Immature natural killer cell (primary cell): Measurements from ENCODE around the gene TSGA10IP. TPM values are rescaled to one million over a fixed set of nuclear protein-coding genes. Genes with fewer than 3 reads are reported as not detected.
A peak's percentile ranks its signal among the peaks of the same experiment; 100 is the strongest.

Experiments used
- DNase-seq, 3 donors: peaks; one replicate each; pipeline ENCODE4 v3.0.0; 2022; ENCODE audit warnings: mixed read lengths in 1 of 3
- H3K27ac Mint-ChIP-seq, 6 donors: one replicate each; pipeline ENCODE4 v1.8.0; 2020; ENCODE audit warnings: mixed read lengths in 6 of 6, mild to moderate bottlenecking in 5 of 6, inconsistent platforms in 4 of 6, moderate library complexity in 3 of 6
- H3K27me3 Mint-ChIP-seq, 3 donors: one replicate each; pipeline ENCODE4 v1.8.0; 2020 to 2021; ENCODE audit warnings: low read depth in 3 of 3, mild to moderate bottlenecking in 3 of 3, mixed read lengths in 3 of 3, moderate library complexity in 3 of 3, inconsistent platforms in 1 of 3
- H3K36me3 Mint-ChIP-seq, 3 donors: one replicate each; pipeline ENCODE4 v1.8.0; 2020; ENCODE audit warnings: mixed read lengths in 3 of 3, inconsistent platforms in 2 of 3, mild to moderate bottlenecking in 2 of 3
- H3K4me1 Mint-ChIP-seq, 2 donors: one replicate each; pipeline ENCODE4 v1.8.0; 2020; ENCODE audit warnings: inconsistent platforms in 2 of 2, mild to moderate bottlenecking in 2 of 2, mixed read lengths in 2 of 2, moderate library complexity in 1 of 2
- H3K4me3 Mint-ChIP-seq, 5 donors: one replicate each; pipeline ENCODE4 v1.8.0; 2020; ENCODE audit warnings: mild to moderate bottlenecking in 5 of 5, mixed read lengths in 5 of 5, inconsistent platforms in 3 of 5, moderate library complexity in 3 of 5
- H3K9me3 Mint-ChIP-seq, 6 donors: one replicate each; pipeline ENCODE4 v1.8.0; 2020; ENCODE audit warnings: mild to moderate bottlenecking in 6 of 6, mixed read lengths in 6 of 6, inconsistent platforms in 4 of 6, moderate library complexity in 3 of 6
- polyA plus RNA-seq, 3 donors: library from polyadenylated mRNA; unstranded; fragments of 300-500 nt; fragmentation: Illumina TruSeq; gene quantifications; one replicate each; pipeline ENCODE4 v1.2.3, GENCODE V29; 2021

The TSGA10IP gene
- polyA plus RNA-seq, 3 donors from 2014 or later = not detected

- H3K9me3 Mint-ChIP-seq = no peaks in the 10 kb centered on the region
- peaks cover 2 to 5% (median 3%) of the 10 kb centered on the region in 3 donors for H3K27me3 Mint-ChIP-seq
- no peak for DNase-seq
- peaks cover 0 to 2% (median 0%) of the 10 kb centered on the region in 3 donors for H3K36me3 Mint-ChIP-seq
- no peak overlapping the region for H3K27ac Mint-ChIP-seq
- no peak overlapping the region for H3K4me3 Mint-ChIP-seq
- peaks cover 18 to 22% of the 10 kb centered on the region in 2 donors for H3K4me1 Mint-ChIP-seq
These were observed 33.4 kb upstream of the TSGA10IP start for GRCh38 chr11:65911682-65912568.

GRCh38 chr11:65912845-65913244 is 32.4 kb upstream of the TSGA10IP start:
- Mint-ChIP-seq H3K4me3 (no peak overlapping the region), H3K4me1 (peaks cover 22 to 27% of the 10 kb centered on the region in 2 donors), H3K9me3 (no peaks in the 10 kb centered on the region), H3K27ac (no peak overlapping the region), H3K27me3 (peaks cover 2 to 5% (median 3%) of the 10 kb centered on the region in 3 donors), H3K36me3 (peaks cover 0 to 4% (median 0%) of the 10 kb centered on the region in 3 donors)
- no peak for DNase-seq

DNA sequence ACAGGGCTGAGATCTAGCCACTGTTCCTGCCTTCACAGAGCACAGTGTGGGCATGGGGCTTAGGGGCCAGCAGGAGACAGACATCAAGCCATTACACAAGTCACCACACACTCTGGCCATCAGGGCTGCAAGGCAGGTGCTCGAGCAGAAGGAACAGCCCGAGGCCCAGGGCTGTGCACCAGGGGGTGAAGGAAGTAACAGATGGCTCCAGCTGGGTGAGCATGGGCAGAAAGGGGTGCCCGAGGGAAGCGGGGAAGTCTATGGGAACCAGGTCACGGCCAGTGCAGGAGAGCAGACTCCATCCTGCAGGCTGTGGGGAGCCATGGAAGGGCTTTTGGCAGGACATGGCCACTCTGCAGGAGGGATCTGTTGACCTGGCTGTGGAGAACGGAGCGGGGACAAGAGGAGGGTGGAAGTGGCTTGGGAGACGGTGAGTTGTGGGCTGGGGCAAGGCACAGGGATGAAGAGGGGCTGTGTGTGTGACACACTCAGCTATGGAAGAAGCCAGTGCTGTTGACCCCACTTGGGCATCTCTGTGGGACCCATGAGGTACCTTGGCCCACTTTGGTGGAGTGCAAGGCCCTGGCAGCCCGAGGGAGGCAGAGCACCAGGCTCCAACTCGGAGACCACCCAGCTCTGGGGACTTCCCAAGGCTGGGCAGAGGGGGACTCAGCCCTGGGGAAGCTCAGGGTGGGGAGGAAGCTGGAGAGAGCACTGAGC is 30.0 kb upstream of the TSGA10IP start:
- H3K27ac Mint-ChIP-seq = peak overlapping the region in 3 of 6 donors; percentile 26 to 77 (median 52)
- H3K4me3 Mint-ChIP-seq = peak overlapping the region in 1 of 5 donors; percentile 15

GRCh38 chr11:65915821-65916251 is 29.4 kb upstream of the TSGA10IP start:
- H3K4me1 Mint-ChIP-seq = peaks cover 31 to 39% of the 10 kb centered on the region in 2 donors
- H3K4me3 Mint-ChIP-seq = peak overlapping the region in 1 of 5 donors; percentile 89
- H3K27ac Mint-ChIP-seq = no peak overlapping the region
- H3K36me3 Mint-ChIP-seq = peaks cover 0 to 4% (median 0%) of the 10 kb centered on the region in 3 donors
- no peak for DNase-seq
- no peaks in the 10 kb centered on the region for H3K9me3 Mint-ChIP-seq
- H3K27me3 Mint-ChIP-seq = peaks cover 2 to 13% (median 9%) of the 10 kb centered on the region in 3 donors

More for the DNA sequence above, 30.0 kb upstream of the TSGA10IP start:
- H3K27me3 Mint-ChIP-seq = peaks cover 2 to 11% (median 9%) of the 10 kb centered on the region in 3 donors
- H3K9me3 Mint-ChIP-seq = no peaks in the 10 kb centered on the region
- peaks cover 26 to 33% of the 10 kb centered on the region in 2 donors for H3K4me1 Mint-ChIP-seq
- DNase-seq = no peak
- H3K36me3 Mint-ChIP-seq = peaks cover 0 to 4% (median 0%) of the 10 kb centered on the region in 3 donors

DNA sequence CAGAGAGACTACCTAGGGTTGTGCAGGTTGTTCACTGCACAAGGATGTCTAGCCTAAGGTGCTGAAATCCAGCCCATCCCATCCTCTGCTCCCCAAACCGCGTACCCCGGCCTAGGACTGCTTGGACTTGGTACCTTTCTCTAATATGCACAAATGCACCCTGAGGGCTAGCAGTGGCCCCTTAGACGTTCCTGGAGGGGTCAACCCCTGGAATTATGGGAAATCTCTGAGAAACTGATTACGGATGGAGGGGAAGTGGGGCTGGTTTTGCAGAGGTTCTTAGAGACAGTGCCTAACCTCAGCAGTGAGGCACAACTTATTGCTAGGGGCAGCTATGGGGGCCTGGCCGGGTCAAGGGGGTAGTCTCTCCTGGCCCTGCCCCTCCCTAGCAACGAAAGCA is 28.9 kb upstream of the TSGA10IP start:
- Mint-ChIP-seq H3K9me3 (no peaks in the 10 kb centered on the region), H3K4me3 (peak overlapping the region; percentile 53 to 90 (median 88)), H3K4me1 (peaks cover 32 to 40% of the 10 kb centered on the region in 2 donors), H3K27ac (peak overlapping the region in 4 of 6 donors; percentile 3 to 70 (median 46)), H3K27me3 (peaks cover 2 to 13% (median 9%) of the 10 kb centered on the region in 3 donors), H3K36me3 (peaks cover 0 to 4% (median 0%) of the 10 kb centered on the region in 3 donors)
- DNase-seq = no peak

GRCh38 chr11:65917077-65917433 is 28.2 kb upstream of the TSGA10IP start:
- Mint-ChIP-seq H3K4me3 (peak overlapping the region; percentile 53 to 90 (median 88)), H3K4me1 (peaks cover 32 to 43% of the 10 kb centered on the region in 2 donors), H3K9me3 (peaks cover 0 to 1% (median 0%) of the 10 kb centered on the region in 6 donors), H3K36me3 (peaks cover 0 to 5% (median under 1%) of the 10 kb centered on the region in 3 donors), H3K27me3 (peaks cover 2 to 13% (median 9%) of the 10 kb centered on the region in 3 donors), H3K27ac (peak overlapping the region; percentile 34 to 71 (median 58))
- DNase-seq = no peak

DNA sequence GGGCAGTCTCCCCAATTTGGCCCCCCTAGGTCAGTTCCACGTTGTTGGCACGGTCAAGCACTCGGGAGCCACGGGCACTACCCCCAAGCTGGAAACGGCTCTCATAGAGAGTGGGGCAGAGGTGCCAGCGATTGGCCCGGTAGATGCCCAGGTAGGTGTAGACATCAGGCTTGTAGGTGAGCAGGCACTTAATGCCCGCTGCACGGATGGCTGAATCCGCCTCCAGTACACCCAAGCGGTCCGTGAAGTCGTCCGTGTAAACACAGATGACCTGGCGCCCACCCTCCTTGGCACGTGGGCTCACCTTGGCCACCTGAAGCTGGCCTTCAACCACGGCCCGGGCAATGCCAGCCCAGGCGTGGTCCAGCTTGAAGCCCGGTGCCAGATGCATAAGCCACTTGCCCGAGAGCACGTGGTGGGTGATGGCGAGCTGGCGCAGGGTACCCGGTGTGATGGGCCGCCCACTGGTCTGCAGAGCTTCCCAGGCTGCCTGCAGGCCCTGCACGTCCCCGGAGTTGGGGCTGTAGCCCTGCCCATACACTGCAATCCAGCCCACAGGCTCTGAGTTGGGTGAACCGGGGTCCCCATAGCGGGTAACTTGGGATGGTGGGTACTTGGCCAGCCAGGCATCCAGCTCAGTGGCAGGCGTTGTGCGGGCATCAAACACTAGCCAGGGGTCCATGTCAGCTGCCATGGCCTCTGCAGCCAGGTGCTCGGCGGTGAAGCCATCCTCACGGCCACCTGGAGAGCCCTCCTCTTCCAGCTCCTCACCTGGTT is 27.7 kb upstream of the TSGA10IP start:
- peak overlapping the region; percentile 17 to 91 (median 86) for H3K27ac Mint-ChIP-seq
- H3K36me3 Mint-ChIP-seq = peaks cover 1 to 10% (median 6%) of the 10 kb centered on the region in 3 donors
- peaks cover 37 to 48% of the 10 kb centered on the region in 2 donors for H3K4me1 Mint-ChIP-seq
- peaks cover 2 to 15% (median 9%) of the 10 kb centered on the region in 3 donors for H3K27me3 Mint-ChIP-seq
- DNase-seq = no peak
- H3K4me3 Mint-ChIP-seq = peak overlapping the region; percentile 82 to 90 (median 88)
- H3K9me3 Mint-ChIP-seq = peaks cover 0 to 1% (median 0%) of the 10 kb centered on the region in 6 donors

GRCh38 chr11:65918211-65919140 is 26.8 kb upstream of the TSGA10IP start, which contains the start of gene C11orf68:
Gene C11orf68, minus strand, starts transcription at chr11:65919062. Its CDS starts 31 bp downstream, at chr11:65919031.
- Mint-ChIP-seq H3K27ac (peak within 1 kb of the TSS; percentile 75 to 93 (median 88)), H3K4me1 (peaks cover 40 to 52% of the 10 kb centered on the region in 2 donors), H3K36me3 (peaks cover 6 to 14% (median 13%) of the 10 kb centered on the region in 3 donors), H3K4me3 (peak within 1 kb of the TSS; percentile 88 to 95 (median 89)), H3K9me3 (peaks cover 0 to 1% (median 0%) of the 10 kb centered on the region in 6 donors), H3K27me3 (peaks cover 2 to 15% (median 9%) of the 10 kb centered on the region in 3 donors)
- no peak for DNase-seq

GRCh38 chr11:65919141-65919572 is 26.1 kb upstream of the TSGA10IP start, which contains the start of gene DRAP1:
Gene DRAP1, plus strand, starts transcription at chr11:65919426. Its CDS starts 76 bp downstream, at chr11:65919502.
- Mint-ChIP-seq H3K4me3 (peak within 1 kb of the TSS; percentile 88 to 95 (median 89)), H3K36me3 (peaks cover 8 to 15% (median 14%) of the 10 kb centered on the region in 3 donors), H3K27ac (peak within 1 kb of the TSS; percentile 75 to 93 (median 88)), H3K27me3 (peaks cover 2 to 15% (median 9%) of the 10 kb centered on the region in 3 donors), H3K4me1 (peaks cover 40 to 52% of the 10 kb centered on the region in 2 donors), H3K9me3 (peaks cover 0 to 1% (median 0%) of the 10 kb centered on the region in 6 donors)
- DNase-seq = peak; percentile 97 to 98 (median 98)

GRCh38 chr11:65919573-65920371 is 25.5 kb upstream of the TSGA10IP start:
- Mint-ChIP-seq H3K4me3 (peak overlapping the region; percentile 88 to 95 (median 89)), H3K36me3 (peaks cover 8 to 15% (median 14%) of the 10 kb centered on the region in 3 donors), H3K9me3 (peaks cover 0 to 1% (median 0%) of the 10 kb centered on the region in 6 donors), H3K27ac (peak overlapping the region; percentile 75 to 93 (median 86)), H3K4me1 (peaks cover 37 to 48% of the 10 kb centered on the region in 2 donors), H3K27me3 (peaks cover 2 to 15% (median 9%) of the 10 kb centered on the region in 3 donors)
- no peak for DNase-seq

DNA sequence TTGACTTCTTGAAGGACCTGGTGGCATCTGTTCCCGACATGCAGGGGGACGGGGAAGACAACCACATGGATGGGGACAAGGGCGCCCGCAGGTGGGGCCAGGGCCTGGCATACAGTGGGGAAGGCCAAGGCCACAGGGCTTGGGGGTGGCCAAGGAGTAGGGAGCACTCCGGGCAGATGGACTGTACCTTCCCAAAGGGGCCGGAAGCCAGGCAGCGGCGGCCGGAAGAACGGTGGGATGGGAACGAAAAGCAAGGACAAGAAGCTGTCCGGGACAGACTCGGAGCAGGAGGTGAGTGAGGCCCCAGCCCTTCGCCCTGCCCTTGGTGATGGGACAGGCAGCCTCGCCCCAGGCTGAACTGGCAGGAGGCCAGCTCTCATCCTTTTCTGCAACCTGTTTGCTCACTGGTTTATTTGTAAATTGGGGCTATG is 24.9 kb upstream of the TSGA10IP start:
- Mint-ChIP-seq H3K27ac (peak overlapping the region; percentile 36 to 93 (median 78)), H3K4me3 (peak overlapping the region; percentile 88 to 95 (median 89)), H3K9me3 (peaks cover 0 to 1% (median 0%) of the 10 kb centered on the region in 6 donors), H3K36me3 (peaks cover 8 to 15% (median 14%) of the 10 kb centered on the region in 3 donors), H3K4me1 (peaks cover 31 to 42% of the 10 kb centered on the region in 2 donors), H3K27me3 (peaks cover 2 to 15% (median 7%) of the 10 kb centered on the region in 3 donors)
- no peak for DNase-seq
